NCI-H2171 (cell line): ENCODE data around the gene COX15.
"Not testable (repeated sequence)": the region's sequence is repeated elsewhere in the genome, so short reads cannot be mapped to it uniquely, and the experiment has no call there.

Experiments
- DNase-seq: peaks from one replicate; lab custom pipeline; 2025; lab: John Stamatoyannopoulos, UW

COX15 gene

DNA sequence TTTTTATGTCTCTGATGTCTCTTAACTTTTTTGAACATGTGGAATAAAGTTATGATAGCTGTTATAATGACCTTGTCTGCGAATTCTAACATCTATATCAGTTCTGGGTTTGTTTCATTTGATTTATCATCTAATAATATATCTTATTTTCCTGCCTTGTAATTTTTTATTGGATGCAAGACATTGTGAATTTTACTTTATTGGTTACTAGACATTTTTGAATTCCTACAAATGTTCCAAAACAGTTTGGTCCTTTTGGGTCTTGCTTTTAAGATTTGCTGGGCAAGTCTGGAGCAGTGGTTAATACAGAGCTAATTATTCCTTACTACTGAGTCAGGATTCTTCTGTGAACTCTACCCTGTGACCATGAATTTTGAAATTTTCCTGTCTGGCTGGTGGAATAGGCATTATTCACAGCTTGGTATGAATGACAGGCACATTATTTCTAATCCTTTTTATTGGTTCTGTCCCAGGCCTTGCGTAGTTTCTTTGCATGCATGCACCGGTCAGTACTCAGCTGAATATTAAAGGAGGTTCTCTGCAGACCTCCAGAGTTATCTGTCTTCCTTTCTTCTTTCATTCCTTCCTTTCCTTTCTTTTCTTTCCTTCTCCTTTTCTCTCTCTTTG lies 9.1 kb upstream of the COX15 start:
- DNase-seq = no peak

DNA sequence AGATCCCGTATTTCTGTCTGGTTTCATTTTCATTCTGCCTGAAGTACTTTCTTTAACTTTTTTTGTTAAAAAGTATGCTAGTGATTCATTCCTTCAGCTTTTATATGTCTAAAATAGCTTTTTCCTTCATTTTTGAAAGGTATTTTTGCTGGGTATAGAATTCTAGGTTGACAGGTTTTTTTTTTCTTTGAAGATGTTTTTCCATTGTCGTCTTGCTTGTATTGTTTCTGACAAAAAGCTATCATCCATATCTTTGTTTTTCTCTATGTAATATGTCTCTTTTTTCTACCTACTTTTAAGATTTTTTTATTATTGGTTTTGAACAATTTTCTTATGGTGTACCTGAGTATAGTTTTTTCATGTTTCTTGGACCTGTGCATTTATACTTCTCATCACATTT lies 8.3 kb upstream of the COX15 start:
- no peak for DNase-seq

DNA sequence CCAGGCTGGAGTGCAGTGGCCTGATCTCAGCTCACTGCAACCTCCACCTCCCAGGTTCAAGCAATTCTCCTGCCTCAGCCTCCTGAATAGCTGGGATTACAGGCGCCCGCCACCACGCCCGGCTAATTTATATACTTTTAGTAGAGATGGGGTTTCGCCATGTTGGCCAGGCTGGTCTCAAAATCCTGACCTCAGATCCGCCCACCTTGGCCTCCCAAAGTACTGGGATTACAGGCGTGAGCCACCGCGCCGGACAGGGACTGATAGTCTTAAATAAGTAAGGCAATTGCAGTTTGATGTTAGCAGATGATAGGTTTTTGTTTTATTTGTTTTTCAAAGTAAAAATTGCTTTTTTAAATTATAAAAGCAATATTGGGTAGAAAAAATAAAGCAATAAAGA lies 2.2 kb upstream of the COX15 start:
- DNase-seq = not testable (repeated sequence)

DNA sequence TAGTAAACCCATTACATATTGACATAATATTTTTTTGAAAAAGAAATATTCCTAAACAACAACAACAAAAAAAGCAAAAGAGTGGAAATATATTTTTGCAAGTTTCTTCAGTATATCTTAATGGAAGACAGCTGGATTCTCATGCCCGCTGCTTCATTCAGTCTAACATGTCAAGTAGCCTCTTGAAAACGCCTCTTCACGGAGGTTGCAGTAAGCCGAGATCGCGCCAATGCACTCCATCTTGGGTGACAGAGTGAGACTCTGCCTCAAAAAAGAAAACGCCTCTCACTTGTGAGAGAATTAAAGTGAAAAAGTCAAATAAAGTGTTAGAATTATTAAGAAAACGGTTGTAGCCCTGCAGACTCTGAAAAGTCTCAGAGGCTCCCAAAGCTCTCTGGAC lies 1.4 kb upstream of the COX15 start:
- DNase-seq = no peak

DNA sequence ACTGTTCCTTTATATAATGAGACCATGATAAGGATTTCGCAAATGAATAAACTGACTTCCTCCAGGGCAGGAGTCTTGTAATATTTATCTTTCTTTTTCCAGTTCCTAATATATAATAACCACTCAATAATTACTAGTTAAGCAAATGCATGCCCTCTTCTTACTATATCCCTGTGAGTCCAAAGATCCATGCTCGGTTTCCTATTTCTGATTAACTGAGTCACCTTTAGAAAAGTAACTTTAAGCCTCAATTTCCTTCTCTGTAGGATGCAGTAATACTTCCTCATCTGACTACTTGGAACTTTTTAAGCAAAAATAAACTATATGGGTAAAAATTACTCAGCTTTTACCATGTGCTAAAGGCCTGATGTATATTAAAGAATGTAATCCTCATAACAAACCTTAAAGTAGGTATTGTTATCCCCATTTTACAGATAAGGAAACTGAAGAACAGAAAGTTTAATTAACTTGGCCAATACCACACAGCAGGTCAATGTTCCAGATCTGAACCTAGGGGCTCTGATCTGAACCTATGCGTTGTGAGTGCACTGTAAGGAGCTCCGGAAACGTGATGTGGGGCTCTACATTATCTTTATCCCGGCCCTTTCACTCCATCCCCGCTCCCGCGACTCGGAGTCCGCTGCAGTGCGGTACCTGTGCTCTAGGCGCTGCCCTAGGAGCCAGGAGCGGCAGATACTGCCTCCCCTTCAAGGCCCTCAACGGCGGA lies 458 bp downstream of the COX15 start:
- no peak for DNase-seq

DNA sequence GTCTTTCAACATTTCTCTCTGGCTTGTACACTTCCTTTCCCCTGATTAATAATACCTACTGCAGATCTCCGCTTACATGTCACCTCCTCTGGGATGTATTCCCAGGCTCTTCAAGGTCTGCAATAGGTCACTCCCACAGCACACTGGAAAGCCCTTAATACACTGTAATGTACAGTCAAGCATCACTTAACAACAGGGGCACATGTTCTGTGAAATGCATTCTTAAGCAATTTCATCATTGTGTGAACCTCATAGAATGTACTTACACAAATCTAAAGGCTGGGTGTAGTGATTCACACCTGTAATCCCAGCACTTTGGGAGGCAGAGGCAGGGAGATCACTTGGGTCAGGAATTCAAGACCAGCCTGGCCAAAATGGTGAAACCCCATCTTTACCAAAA lies 1.9 kb downstream of the COX15 start:
- no peak for DNase-seq

DNA sequence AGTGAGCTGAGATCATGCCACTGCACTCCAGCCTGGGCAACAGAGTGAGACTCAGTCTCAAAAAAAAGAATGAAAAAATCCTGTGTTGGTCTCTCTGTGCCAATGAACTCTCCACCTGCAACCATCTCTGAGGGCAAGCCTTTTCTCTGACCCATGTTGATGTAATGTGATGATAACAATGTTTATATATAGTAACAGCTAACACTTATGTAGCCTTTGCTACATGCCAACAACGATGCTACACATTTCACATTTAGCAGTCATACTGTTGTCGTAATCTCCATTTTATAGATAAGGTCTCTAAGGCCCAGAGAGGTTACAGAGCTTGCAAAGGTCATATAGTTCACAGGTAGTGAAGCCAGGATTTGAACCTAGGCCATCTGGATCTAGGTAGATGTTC lies 11.5 kb downstream of the COX15 start:
- DNase-seq = no peak

DNA sequence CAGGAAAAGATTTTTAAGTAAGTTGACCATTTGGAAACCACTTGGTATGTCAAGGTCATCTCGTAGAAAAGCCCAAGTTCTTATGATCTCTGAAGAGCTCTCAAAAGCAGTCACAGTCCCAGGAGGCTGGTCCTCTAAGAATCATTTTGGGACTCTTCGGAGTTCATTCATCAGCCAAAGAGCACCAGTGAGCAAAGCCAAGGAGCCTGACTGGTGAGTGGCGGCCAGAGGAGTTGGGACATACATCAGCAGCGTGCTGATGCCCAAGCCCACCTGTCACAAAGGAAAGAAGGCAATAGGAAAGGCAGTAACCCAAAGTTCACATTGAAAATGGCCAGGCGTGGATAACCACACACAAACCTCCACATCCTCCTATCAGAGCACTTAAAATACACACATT lies 17.5 kb downstream of the COX15 start:
- DNase-seq = no peak

DNA sequence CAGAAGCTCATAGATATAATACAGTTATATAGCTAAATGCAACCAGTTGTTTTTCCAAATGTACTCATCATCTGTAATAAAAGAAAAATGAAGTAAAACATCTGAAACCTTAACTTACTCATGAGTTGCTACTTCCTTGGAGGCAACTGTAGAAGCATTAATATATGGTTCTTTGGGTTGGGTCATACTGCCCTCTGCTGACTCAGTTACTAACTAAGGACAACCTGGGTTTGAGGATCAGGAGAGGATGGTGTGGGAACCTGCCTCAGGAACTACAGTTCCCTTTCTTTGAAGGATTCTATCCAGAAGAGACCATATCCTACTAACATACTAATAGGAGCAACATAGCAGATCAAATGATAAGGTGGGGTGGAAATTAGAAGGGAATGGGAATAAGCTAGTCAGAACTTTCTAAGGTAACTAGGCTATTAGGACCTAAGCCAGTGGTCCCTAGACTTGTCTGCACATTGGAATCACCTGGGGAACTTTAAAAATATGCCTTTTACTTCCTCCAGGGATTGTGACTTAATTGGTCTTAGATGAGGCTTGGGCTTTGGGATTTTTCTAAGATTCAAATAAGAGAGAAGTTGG lies 20.7 kb downstream of the COX15 start:
- no peak for DNase-seq

DNA sequence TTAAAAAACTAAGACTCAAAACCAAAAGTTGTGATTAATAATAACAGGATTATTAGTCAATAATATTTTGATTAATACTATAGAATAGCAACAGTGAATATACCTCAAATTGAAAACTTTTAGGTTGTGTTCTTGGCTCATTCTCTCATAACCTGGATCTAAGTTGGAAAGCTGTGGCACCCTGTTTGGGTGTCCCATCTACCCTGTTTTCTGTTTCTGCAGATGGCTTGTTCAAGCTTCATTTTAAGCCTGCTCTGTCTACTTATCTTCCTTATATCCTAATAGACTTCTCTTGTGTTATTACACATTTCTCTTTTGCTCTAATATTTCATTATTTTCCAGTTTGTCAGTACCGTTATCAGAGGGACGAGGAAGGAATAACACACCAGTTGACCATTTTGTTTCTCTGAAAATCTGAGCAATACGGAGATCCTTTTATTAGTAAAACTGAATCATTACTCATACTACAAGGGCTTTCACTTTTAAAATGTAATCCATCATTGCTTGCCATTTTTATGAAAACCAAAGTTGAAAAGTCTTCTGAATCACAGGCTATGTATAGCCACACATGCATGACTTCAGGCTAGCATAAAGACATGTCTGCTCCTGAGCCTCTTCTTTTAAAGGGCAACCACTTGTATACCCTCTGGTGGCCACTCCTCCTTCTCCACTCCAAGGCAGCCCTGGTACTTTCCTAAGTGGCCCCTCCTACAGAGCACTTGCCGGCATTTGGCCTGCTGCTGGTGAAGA lies 22.3 kb downstream of the COX15 start:
- DNase-seq = no peak

DNA sequence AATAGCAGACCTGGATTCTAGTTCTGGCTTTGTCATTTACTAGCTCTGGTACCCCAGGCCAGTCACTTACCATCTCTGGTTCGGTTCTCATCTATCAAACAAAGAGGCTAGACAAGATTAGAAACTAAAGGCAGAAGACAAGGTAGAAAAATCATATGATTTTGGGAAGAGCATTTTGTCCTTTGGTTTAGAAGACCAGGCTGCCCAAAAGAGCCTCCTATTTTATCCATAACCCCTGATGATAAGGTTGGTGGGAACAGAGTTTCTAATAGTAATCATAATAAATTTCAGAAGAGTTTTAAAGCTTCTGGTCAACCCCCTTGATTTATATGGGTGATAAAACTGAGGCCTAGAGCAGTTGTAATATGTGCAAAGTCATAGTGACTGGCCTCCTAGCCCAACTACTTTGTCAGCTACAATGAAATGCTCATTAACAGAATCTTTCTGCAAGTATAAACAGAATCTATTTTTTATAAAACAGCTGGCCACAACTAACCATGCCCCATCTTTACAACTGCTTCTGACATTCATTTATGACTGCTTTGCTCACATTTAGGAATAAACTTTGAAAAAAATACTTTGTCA lies 23.4 kb downstream of the COX15 start:
- no peak for DNase-seq

DNA sequence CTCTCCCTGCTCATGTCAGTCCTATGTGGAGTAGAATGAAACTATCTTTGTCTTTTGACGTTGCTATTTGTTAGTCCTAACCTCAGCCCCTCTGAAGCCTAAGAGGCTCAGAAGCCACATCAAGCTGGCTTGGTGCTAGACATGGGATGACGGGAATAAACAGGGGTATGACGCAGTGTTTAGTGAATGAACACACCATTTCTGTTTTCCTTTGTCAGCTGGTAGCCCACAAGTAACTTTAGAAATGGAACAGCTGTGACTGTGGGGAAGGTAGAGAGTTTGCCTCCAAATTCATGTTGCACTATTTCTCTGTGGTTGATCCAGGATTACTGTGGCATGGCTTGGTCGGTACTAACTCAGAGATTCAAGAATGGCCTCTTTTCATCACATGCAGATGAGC lies 31.3 kb downstream of the COX15 start:
- DNase-seq = no peak

DNA sequence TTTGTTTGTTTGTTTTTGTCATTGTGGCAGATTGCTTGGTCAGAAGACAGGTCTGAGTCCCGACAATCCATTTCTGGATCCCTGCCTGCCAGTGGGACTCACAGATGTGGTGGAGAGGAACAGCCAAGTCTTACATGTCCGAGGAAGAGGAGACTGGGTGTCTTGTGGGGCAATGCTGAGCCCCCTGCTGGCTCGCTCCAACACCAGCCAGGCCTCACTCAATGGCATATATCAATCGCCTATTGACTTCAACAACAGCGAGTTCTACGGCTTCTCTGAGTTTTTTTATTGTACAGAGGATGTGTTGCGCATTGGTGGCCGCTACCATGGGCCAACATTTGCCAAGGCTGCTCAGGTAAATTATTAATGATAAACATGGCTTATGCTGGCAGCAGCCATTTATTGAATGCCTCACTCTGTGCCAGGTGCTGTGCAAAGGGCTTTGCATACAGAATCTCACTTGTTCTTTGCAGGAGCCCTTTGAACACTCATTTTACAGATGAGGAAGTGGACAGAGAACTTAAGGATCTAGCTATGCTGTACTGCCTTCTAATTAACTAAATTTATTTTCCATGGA lies 33.3 kb downstream of the COX15 start:
- DNase-seq = no peak

DNA sequence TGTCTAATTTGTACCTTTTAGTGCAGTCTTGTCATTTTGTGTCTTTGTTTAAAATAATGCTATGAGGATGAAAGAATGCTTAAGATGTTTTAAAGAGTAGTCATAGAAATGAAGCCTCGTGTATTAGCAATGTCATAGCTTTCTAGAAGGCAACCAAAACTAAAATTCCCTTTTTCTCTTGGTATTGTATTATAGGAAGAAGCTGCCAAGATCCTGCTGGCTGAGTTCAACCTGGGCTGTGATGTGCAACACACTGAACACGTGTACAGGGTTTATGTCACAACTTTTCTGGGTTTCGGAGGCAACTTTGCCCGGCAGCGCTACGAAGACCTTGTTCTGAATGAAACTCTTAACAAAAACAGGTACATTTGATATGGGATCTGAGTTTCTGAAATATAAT lies 36.2 kb downstream of the COX15 start:
- DNase-seq = no peak

DNA sequence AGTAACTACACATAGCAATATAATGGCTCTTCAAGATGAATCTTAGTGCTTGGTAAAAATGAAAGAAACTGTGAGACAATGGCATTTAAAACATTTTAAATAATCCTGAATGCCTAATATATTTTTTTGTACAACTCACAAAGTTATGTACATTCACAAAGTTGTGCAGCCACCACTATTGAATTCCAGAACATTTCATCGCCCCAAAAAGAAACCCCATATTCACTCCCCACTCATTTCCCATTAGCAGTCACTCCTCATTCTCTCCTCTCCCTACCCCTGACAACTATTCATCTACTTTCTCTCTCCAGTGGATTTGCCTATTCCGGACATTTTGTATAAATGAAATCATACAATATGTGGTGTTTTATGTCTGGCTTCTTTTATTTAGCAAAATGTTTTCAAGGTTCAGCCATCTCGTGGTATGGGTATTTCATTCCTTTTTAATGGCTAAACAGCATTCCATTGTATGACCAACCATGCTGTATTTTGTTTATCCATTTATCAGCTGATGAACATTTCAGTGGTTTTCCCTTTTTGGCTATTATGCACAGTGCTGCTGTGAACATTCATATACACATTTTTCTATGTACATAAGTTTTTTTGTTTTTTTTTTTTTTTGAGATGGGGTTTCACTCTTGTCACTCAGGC lies 37.9 kb downstream of the COX15 start:
- DNase-seq = no peak

DNA sequence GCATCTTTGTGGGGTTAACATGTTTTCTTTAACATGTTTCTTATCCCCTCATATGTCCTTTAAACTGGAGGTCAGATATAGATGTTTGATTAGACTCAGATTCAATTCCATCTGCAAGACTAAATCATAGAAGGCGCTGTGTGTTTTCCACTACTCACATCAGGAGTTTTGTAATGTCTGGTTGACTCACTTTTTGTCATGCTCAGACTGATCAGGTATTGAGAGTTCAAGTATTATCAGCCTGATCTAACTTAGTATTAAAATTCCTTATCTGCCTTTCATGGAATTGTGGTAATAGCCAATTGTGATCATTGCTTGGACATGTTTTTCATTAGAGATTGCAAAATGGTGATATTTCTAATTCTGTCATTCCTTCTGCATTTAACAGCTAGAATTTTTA lies 42.5 kb downstream of the COX15 start:
- DNase-seq = no peak

DNA sequence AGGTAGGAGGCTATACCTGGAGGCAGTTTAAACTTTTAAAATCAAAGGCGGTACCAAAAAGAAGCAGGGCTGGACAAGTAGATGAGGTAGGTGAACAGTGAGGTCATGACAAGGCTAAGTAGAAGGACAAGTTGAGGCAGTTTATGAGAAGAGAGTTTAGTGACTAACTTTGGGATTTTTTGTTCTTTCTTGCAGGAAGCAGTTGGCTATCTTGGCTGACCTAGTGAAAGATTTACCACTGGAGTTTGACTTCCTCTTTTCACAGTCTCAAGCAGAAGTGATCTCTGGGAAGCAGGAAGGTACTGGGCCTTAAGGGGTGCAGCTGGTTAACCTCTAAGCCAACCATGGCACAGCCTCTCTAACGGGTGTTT lies 46.3 kb downstream of the COX15 start:
- no peak for DNase-seq

DNA sequence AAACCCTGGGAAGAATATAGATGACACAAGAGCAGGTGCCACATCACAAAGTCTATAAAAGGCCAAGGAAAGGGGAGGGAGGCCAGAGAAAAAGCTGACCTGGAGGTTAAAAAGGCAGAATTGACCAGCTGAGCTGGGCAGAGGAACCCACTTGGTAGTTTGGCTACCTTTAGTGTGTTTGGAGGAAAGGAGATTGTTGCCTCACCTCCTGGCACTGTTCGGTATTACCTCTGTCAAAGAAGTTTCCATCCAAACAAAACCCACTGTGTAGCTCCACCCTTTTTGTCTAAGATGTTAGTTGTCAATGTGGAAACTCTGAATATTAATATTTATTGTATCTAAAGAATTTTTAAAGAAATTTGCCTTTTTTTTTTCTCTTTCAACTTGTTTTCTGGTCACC lies 49.2 kb downstream of the COX15 start:
- no peak for DNase-seq
